HCT116 (cell line): ENCODE data around the gene HSD17B3. TPM values are rescaled to one million over a fixed set of nuclear protein-coding genes. Genes with fewer than 3 reads are reported as not detected.

ENCODE experiments used
- ATAC-seq: fragments of 200-7000 bp; cut with Tn5 transposase; 2 replicates; pipeline ENCODE4 v1.9.1; 2020; ENCODE audit warnings: mild to moderate bottlenecking, moderate library complexity
- BruUV-seq: library from RNA; stranded (reverse); fragments of 400-500 nt; replicated peaks from 2 replicates; lab custom pipeline; 2021; lab: Mats Ljungman, UMichigan
- CTCF ChIA-PET: fragments of 300-600 bp; sonication (Branson Sonifier 250); formaldehyde crosslinking; loops from one replicate; lab custom pipeline; 2021; ENCODE audit warnings: antibody characterized with exemption; lab: Charles Lee
- POLR2A ChIA-PET: fragments of 300-600, 350-600 bp; sonication (Branson Sonifier 250); formaldehyde crosslinking; loops from one replicate; lab custom pipeline; 2021; ENCODE audit warnings: antibody characterized with exemption; lab: Charles Lee
- RAD21 ChIA-PET, 2 experiments: fragments of 300-600 bp; sonication (Branson Sonifier 250); formaldehyde crosslinking; loops; one replicate each; lab custom pipeline; 2023; ENCODE audit warnings: low total read pairs in 2 of 2; ENCODE audit not compliant: uncharacterized antibody in 2 of 2, unreplicated experiment in 2 of 2, low non-redundant PET in 1 of 2; lab: Charles Lee
- DNase-seq: peaks from one replicate; pipeline ENCODE4 v3.0.0-alpha.2; 2010; ENCODE audit warnings: low read depth, low spot score
- H2AFZ ChIP-seq: fragments of 200-600 bp; shearing (Covaris generic), sonication (generic); 2 replicates; pipeline ENCODE4 v1.6.1; 2017; ENCODE audit warnings: low read depth, mixed run types, mixed read lengths, antibody characterized with exemption, low read length; ENCODE audit not compliant: poor library complexity, severe bottlenecking
- H3K27ac ChIP-seq: 2 replicates; pipeline ENCODE4 v1.5.1; 2012; ENCODE audit warnings: low read depth, low read length
- H3K27me3 ChIP-seq: fragments of 200-600 bp; sonication (generic); 2 replicates; pipeline ENCODE4 v1.6.1; 2016; ENCODE audit warnings: mixed run types, low read length, mixed read lengths; ENCODE audit not compliant: insufficient read depth
- H3K36me3 ChIP-seq, 2 experiments: fragments of 200-500 bp in 1 of 2; fragments of 200-600 bp in 1 of 2; sonication (Bioruptor generic) in 1 of 2; sonication (generic) in 1 of 2; 2 replicates each; pipeline versions ENCODE4 v1.5.1 to v1.6.1; 2014 to 2016; ENCODE audit warnings: low read length in 2 of 2, inconsistent platforms in 1 of 2, mixed read lengths in 1 of 2, mixed run types in 1 of 2; ENCODE audit not compliant: insufficient read depth in 2 of 2, control insufficient read depth in 1 of 2
- H3K4me1 ChIP-seq, 2 experiments: fragments of 200-600 bp in 1 of 2; sonication (generic) in 1 of 2; 2 replicates each; pipeline versions ENCODE4 v1.5.1 to v1.6.1; 2012 to 2017; ENCODE audit warnings: low read length in 2 of 2, inconsistent platforms in 1 of 2, mild to moderate bottlenecking in 1 of 2, mixed read lengths in 1 of 2, mixed run types in 1 of 2, moderate library complexity in 1 of 2; ENCODE audit not compliant: insufficient read depth in 2 of 2, control insufficient read depth in 1 of 2
- H3K4me2 ChIP-seq: fragments of 200-600 bp; sonication (generic); 2 replicates; pipeline ENCODE4 v1.6.1; 2017; ENCODE audit warnings: mixed run types, low read length, mixed read lengths
- H3K4me3 ChIP-seq, 2 experiments: fragments of 200-600 bp in 1 of 2; sonication (generic) in 1 of 2; replicated peaks in 1 of 2; 2 replicates each; pipeline ENCODE4 v1.5.1; 2011 to 2016; ENCODE audit warnings: low read length in 2 of 2, control low read depth in 1 of 2, low read depth in 1 of 2, mild to moderate bottlenecking in 1 of 2, mixed read lengths in 1 of 2, mixed run types in 1 of 2
- H3K79me2 ChIP-seq: fragments of 200-600 bp; sonication (generic); 2 replicates; pipeline ENCODE4 v1.6.1; 2017; ENCODE audit warnings: mild to moderate bottlenecking, mixed run types, low read length, moderate library complexity, mixed read lengths; ENCODE audit not compliant: insufficient read depth
- H3K9ac ChIP-seq: fragments of 200-600 bp; sonication (generic); 2 replicates; pipeline ENCODE4 v1.6.1; 2016; ENCODE audit warnings: low read length, mixed read lengths
- H3K9me2 ChIP-seq: fragments of 200-600 bp; sonication (generic), shearing (Covaris generic); 2 replicates; pipeline ENCODE4 v1.6.1; 2017; ENCODE audit warnings: mixed run types, mild to moderate bottlenecking, moderate library complexity; ENCODE audit not compliant: insufficient read depth
- H3K9me3 ChIP-seq, 2 experiments: fragments of 200-500 bp in 1 of 2; fragments of 200-600 bp in 1 of 2; sonication (Bioruptor generic) in 1 of 2; sonication (generic) in 1 of 2; 2 replicates each; pipeline ENCODE4 v1.6.1; 2014 to 2017; ENCODE audit warnings: low read length in 2 of 2, mixed read lengths in 2 of 2, inconsistent platforms in 1 of 2, low read depth in 1 of 2, mild to moderate bottlenecking in 1 of 2, mixed run types in 1 of 2, moderate library complexity in 1 of 2; ENCODE audit not compliant: control insufficient read depth in 1 of 2, insufficient read depth in 1 of 2
- H4K20me1 ChIP-seq: fragments of 200-600 bp; sonication (generic), shearing (Covaris generic); 2 replicates; pipeline ENCODE4 v1.6.1; 2017; ENCODE audit warnings: mixed run types, mild to moderate bottlenecking, moderate library complexity; ENCODE audit not compliant: insufficient read depth
- CBX3 ChIP-seq: IDR thresholded peaks from 2 replicates; pipeline ENCODE4 v1.6.1; 2012; ENCODE audit warnings: low read depth
- CEBPB ChIP-seq: IDR thresholded peaks from 2 replicates; pipeline ENCODE4 v1.6.1; 2012; ENCODE audit warnings: low read depth
- EGR1 ChIP-seq: IDR thresholded peaks from 2 replicates; pipeline ENCODE4 v1.6.1; 2012; ENCODE audit warnings: low read depth
- ELF1 ChIP-seq: IDR thresholded peaks from 2 replicates; pipeline ENCODE4 v1.6.1; 2012; ENCODE audit warnings: low read depth, borderline replicate concordance
- EZH2 ChIP-seq: fragments of 200-600 bp; sonication (generic); IDR thresholded peaks from 2 replicates; pipeline ENCODE4 v1.6.1; 2017; ENCODE audit warnings: antibody characterized with exemption, mixed run types
- EZH2phosphoT487 ChIP-seq: fragments of 200-600 bp; IDR thresholded peaks from 2 replicates; pipeline ENCODE4 v1.6.1; 2018; ENCODE audit warnings: antibody characterized with exemption, borderline replicate concordance
- JUND ChIP-seq: IDR thresholded peaks from 2 replicates; pipeline ENCODE4 v1.6.1; 2012
- MAX ChIP-seq: IDR thresholded peaks from 2 replicates; pipeline ENCODE4 v1.6.1; 2012
- POLR2A ChIP-seq: IDR thresholded peaks from 2 replicates; pipeline ENCODE4 v1.7.0; 2011; ENCODE audit warnings: borderline replicate concordance; ENCODE audit not compliant: insufficient read depth, insufficient read length; ENCODE audit errors: extremely low read depth
- POLR2AphosphoS5 ChIP-seq: IDR thresholded peaks from 2 replicates; pipeline ENCODE4 v1.6.1; 2011; ENCODE audit warnings: mild to moderate bottlenecking, low read depth, low read length, moderate library complexity
- SIN3A ChIP-seq: IDR thresholded peaks from 2 replicates; pipeline ENCODE4 v1.6.1; 2012; ENCODE audit warnings: low read depth
- SP1 ChIP-seq: IDR thresholded peaks from 2 replicates; pipeline ENCODE4 v1.6.1; 2012; ENCODE audit warnings: low read depth
- YY1 ChIP-seq: IDR thresholded peaks from 2 replicates; pipeline ENCODE4 v1.6.1; 2011; ENCODE audit warnings: low read length, low read depth, moderate library complexity, mild to moderate bottlenecking; ENCODE audit not compliant: insufficient replicate concordance; ENCODE audit errors: extremely low read depth
- ZBTB33 ChIP-seq: IDR thresholded peaks from 2 replicates; pipeline ENCODE4 v1.6.1; 2011; ENCODE audit warnings: mild to moderate bottlenecking, low read length, moderate library complexity; ENCODE audit not compliant: insufficient replicate concordance; ENCODE audit errors: extremely low read depth
- ZFX ChIP-seq: fragments of 450-650 bp; IDR thresholded peaks from 2 replicates; pipeline ENCODE4 v1.6.1; 2017
- ZNF274 ChIP-seq: fragments of 200-500 bp; sonication (Bioruptor generic); IDR thresholded peaks from 2 replicates; pipeline ENCODE4 v1.6.1; 2014; ENCODE audit warnings: mild to moderate bottlenecking, low read depth, low read length, inconsistent platforms
- intact Hi-C: fragments of 100-400 bp; cut with micrococcal nuclease; formaldehyde crosslinking; loops from 2 replicates; pipeline ENCODE4 v1.10.0; 2022
- total RNA-seq: library from RNA; stranded (reverse); gene quantifications from one replicate; pipeline ENCODE4 v1.2.1, GENCODE V29; 2021; ENCODE audit not compliant: unreplicated experiment
- TF ChIP-seq, protein P1 (sequence below), 3 experiments: fragments of 200-600 bp in 1 of 3; sonication (generic) in 1 of 3; IDR thresholded peaks in 2 of 3; conservative IDR thresholded peaks in 1 of 3; 2 replicates each; pipeline ENCODE4 v1.5.1; 2012 to 2017; ENCODE audit warnings: low read depth in 2 of 3, low read length in 2 of 3, antibody characterized with exemption in 1 of 3, borderline replicate concordance in 1 of 3, control low read depth in 1 of 3, mild to moderate bottlenecking in 1 of 3, mixed read lengths in 1 of 3, mixed run types in 1 of 3, moderate library complexity in 1 of 3; ENCODE audit not compliant: insufficient read depth in 1 of 3
- TF ChIP-seq, protein P2 (sequence below): IDR thresholded peaks from 2 replicates; pipeline ENCODE4 v1.6.1; 2012
- TF ChIP-seq, protein P3 (sequence below): IDR thresholded peaks from 2 replicates; pipeline ENCODE4 v1.6.1; 2012; ENCODE audit warnings: low read depth

The HSD17B3 gene
- total RNA-seq, 1 experiment from 2014 or later = 0.37 TPM

DNA sequence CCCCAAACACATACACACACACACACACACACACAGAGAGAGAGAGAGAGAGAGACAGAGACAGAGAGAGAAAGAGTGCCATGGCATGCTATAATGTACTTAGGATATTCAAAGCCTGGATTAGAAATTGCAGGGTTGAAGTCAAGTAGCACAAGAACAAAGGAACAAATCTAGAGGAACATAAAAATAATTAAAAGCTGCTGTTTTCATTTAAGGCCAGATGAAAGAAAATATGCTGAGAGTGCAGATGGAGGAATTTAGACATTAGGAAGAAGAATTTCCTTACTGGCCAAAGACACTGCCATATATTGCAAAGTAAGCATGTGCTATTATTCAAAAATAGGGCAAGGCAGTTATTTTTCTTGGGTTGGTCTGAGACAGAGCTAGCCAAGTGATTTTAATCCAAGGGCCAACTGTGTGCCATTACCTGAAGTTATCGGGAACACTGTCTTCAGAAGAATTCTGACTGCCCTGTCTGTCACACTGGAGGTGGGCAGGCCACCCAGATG lies 31.7 kb downstream of the HSD17B3 start:
- peaks cover 0 to 14% of the 10 kb centered on the region in 2 experiments for H3K36me3 ChIP-seq
- intact Hi-C loops = no loop called here
- DNase-seq (no peak), ATAC-seq (no peak)
- H3K4me1 ChIP-seq = peaks cover 0 to 10% of the 10 kb centered on the region in 2 experiments; a peak in 2 of 4 replicates
- no peak overlapping the region for H2AFZ ChIP-seq
- H3K4me2 ChIP-seq = no peak overlapping the region
- no peak for TF ChIP-seq EZH2
- TF ChIP-seq, protein P1, sequence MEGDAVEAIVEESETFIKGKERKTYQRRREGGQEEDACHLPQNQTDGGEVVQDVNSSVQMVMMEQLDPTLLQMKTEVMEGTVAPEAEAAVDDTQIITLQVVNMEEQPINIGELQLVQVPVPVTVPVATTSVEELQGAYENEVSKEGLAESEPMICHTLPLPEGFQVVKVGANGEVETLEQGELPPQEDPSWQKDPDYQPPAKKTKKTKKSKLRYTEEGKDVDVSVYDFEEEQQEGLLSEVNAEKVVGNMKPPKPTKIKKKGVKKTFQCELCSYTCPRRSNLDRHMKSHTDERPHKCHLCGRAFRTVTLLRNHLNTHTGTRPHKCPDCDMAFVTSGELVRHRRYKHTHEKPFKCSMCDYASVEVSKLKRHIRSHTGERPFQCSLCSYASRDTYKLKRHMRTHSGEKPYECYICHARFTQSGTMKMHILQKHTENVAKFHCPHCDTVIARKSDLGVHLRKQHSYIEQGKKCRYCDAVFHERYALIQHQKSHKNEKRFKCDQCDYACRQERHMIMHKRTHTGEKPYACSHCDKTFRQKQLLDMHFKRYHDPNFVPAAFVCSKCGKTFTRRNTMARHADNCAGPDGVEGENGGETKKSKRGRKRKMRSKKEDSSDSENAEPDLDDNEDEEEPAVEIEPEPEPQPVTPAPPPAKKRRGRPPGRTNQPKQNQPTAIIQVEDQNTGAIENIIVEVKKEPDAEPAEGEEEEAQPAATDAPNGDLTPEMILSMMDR (IDR thresholded peaks at IDR 0.05 in 2 of 3, conservative IDR thresholded peaks at IDR 0.05 in 1 of 3; ENCODE audit: borderline replicate concordance in 1 of 3, insufficient read depth in 1 of 3, low read depth in 2 of 3, low read length in 2 of 3) = no peak
- TF ChIP-seq, protein P2, sequence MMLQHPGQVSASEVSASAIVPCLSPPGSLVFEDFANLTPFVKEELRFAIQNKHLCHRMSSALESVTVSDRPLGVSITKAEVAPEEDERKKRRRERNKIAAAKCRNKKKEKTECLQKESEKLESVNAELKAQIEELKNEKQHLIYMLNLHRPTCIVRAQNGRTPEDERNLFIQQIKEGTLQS = no peak
- no peak for TF ChIP-seq SIN3A
- TF ChIP-seq CEBPB = no peak
- no peak for TF ChIP-seq YY1
- TF ChIP-seq CBX3 = no peak
- no peak for TF ChIP-seq JUND
- TF ChIP-seq ZNF274 = no peak
- no peak for TF ChIP-seq POLR2A
- TF ChIP-seq SP1 = no peak
- no peak for TF ChIP-seq EGR1
- TF ChIP-seq MAX = no peak
- TF ChIP-seq ZBTB33 = no peak
- TF ChIP-seq POLR2AphosphoS5 = no peak
- TF ChIP-seq ZFX = no peak
- TF ChIP-seq ELF1 = no peak
- TF ChIP-seq, protein P3, sequence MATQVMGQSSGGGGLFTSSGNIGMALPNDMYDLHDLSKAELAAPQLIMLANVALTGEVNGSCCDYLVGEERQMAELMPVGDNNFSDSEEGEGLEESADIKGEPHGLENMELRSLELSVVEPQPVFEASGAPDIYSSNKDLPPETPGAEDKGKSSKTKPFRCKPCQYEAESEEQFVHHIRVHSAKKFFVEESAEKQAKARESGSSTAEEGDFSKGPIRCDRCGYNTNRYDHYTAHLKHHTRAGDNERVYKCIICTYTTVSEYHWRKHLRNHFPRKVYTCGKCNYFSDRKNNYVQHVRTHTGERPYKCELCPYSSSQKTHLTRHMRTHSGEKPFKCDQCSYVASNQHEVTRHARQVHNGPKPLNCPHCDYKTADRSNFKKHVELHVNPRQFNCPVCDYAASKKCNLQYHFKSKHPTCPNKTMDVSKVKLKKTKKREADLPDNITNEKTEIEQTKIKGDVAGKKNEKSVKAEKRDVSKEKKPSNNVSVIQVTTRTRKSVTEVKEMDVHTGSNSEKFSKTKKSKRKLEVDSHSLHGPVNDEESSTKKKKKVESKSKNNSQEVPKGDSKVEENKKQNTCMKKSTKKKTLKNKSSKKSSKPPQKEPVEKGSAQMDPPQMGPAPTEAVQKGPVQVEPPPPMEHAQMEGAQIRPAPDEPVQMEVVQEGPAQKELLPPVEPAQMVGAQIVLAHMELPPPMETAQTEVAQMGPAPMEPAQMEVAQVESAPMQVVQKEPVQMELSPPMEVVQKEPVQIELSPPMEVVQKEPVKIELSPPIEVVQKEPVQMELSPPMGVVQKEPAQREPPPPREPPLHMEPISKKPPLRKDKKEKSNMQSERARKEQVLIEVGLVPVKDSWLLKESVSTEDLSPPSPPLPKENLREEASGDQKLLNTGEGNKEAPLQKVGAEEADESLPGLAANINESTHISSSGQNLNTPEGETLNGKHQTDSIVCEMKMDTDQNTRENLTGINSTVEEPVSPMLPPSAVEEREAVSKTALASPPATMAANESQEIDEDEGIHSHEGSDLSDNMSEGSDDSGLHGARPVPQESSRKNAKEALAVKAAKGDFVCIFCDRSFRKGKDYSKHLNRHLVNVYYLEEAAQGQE = no peak
- TF ChIP-seq EZH2phosphoT487 = no peak
- H3K4me3 ChIP-seq = no peak overlapping the region
- H3K27ac ChIP-seq = no peak overlapping the region
- no TSS peak for BruUV-seq
- H4K20me1 ChIP-seq = no peaks in the 10 kb centered on the region
- H3K79me2 ChIP-seq = no peaks in the 10 kb centered on the region
- RAD21 ChIA-PET = no interaction called here
- no peaks in the 10 kb centered on the region for H3K27me3 ChIP-seq
- H3K9me2 ChIP-seq = no peaks in the 10 kb centered on the region
- POLR2A ChIA-PET = no interaction called here
- peaks cover 18 to 20% of the 10 kb centered on the region in 2 experiments; a peak in 3 of 4 replicates for H3K9me3 ChIP-seq
- CTCF ChIA-PET = no interaction called here
- H3K9ac ChIP-seq = no peak overlapping the region
